GM19397 (cell line): ENCODE measurements around the gene LRMDA.
A peak's percentile ranks its signal among the peaks of the same experiment; 100 is the strongest.

Experiments
- ATAC-seq: cut with Tn5 transposase; IDR thresholded peaks from one replicate; pipeline ENCODE4 v1.9.1; 2021; ENCODE audit warnings: mild to moderate bottlenecking, moderate library complexity; ENCODE audit not compliant: unreplicated experiment

Gene LRMDA

DNA sequence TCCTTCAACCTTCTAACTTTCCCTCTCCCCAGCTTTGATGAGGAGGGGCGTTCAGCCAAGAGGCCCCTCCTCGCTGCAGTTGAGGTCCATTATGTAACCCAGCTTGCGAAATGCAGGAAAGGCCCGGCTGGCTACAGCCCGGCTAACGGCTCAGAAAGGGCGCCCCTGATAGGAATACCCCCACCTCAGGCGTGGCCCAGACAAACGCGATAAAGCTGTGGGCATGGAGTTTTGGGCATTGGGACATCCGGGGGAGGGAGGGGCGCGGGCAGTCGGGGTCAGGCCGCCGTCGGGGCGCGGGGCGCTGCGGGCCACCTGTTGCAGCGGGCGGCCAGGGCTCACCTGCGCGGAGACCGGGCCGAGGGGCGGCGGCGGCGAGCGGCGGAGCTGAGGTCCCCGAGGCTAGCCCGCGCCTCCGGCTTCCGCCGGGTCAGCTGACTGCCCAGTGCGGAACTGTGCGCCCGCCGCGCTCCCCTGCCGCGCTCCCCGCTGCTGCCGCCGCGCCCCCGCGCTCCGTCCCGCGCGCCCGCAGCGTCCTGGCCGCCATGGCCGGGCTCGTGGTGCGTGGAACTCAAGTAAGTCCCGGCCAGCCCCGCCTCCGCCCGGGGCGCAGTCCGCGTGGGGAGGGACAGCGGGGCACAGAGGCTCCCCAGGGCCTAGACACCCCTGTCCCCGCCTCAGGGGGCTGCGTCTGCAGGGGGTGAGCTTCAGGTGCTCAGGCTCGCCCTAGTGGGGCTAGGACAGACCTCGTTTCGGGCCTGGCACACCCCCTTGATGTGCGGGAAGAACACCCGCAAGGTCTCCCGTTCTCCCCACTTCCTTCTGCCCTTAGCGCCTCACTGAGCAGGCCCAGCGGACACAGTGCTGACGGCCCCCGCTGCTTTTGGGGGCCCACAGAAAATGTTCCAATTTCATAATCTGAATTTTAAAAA, at the start of gene LRMDA:
Gene LRMDA, plus strand, starts transcription at position 445 of the 932 bp plus-strand sequence.
- peak; percentile 73 for ATAC-seq

- ATAC-seq, result no peak
Observed at GRCh38 chr10:75386128-75386527, 45.3 kb upstream of the LRMDA start.

GRCh38 chr10:75388082-75388481, 43.3 kb upstream of the LRMDA start:
- ATAC-seq, result no peak

DNA sequence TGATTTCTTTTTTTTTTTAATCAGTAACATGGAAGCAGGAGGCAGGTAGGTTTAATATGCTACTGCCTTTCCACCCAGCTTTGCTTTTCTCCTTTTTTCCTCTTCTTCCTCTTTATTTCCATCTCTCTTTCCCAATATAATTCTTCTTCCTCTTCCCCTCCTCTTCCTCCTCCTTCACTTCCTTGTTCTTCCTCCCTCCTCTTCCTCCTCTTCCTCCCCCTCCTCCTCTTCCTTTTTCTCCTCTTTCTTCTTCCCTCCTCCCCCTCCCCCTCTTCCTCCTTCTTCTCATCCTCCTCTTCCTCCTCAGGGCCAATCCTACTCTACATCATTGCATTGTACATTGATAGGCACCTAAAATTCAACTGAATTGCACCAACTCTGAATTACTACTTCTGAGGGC, 41.2 kb upstream of the LRMDA start:
- no peak for ATAC-seq

GRCh38 chr10:75392271-75392670, 39.2 kb upstream of the LRMDA start:
- no peak for ATAC-seq

DNA sequence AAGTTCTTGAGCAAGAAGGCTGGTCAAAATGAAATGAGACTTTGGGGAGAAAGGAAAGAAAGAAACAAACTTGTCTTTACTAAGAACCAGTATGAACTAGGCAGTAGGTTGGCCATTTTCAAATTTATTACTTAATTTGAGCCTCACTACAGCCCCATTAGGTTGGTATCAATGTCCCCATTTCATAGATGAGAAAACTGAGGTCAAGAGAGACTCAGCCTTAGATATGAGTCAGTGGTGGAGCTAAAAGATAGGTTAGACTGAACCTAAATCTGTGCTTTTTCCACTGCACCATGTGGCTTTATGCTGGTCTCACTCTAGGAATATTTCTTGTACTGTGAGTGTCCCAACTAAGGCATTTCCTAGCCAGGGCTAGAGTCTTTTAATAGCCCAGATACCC, 38.7 kb upstream of the LRMDA start:
- no peak for ATAC-seq

GRCh38 chr10:75394221-75394620, 37.2 kb upstream of the LRMDA start:
- ATAC-seq, result no peak

DNA sequence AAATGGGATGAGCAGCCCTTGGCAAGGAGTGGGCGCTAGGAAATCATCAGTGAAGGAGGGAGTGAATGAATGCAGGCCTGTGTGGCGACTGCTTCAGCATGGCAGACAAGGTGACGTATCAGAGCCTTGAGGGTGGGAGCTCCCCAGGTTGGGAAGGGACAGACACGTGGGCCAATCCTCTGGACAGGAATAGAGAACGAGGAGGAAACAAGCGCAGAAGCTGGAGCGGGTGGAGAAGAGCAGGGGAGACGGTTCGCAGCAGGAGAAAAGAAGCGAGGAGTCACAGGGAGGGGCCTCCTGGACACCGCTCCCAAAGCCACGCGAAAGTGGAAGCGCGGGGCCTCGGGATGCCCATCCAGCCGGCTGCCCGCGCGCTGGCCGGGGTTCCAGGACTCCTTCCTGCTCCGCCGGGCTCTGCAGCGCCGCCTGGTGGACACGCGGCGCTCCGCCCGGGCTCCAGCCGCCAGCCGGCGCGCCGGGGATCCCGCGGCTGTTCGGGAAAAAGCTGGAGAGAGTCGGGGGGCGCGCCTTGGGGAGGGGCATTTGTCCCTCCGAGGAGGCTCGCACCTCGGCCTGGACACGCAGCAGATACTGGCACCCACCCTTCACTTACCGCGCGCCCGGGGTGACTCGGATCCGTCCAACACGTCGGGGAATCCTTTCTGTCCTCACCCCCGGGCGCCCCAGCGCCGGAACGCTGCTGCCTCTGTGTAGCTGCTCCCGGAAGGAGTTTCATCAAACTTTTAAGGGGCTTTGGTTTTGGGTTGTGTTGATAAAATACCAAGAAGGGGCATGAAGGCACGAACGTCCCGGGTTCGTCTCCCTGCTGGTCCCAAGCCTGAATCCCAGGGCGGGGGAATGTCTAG, 36.1 kb upstream of the LRMDA start:
- ATAC-seq, result no peak

DNA sequence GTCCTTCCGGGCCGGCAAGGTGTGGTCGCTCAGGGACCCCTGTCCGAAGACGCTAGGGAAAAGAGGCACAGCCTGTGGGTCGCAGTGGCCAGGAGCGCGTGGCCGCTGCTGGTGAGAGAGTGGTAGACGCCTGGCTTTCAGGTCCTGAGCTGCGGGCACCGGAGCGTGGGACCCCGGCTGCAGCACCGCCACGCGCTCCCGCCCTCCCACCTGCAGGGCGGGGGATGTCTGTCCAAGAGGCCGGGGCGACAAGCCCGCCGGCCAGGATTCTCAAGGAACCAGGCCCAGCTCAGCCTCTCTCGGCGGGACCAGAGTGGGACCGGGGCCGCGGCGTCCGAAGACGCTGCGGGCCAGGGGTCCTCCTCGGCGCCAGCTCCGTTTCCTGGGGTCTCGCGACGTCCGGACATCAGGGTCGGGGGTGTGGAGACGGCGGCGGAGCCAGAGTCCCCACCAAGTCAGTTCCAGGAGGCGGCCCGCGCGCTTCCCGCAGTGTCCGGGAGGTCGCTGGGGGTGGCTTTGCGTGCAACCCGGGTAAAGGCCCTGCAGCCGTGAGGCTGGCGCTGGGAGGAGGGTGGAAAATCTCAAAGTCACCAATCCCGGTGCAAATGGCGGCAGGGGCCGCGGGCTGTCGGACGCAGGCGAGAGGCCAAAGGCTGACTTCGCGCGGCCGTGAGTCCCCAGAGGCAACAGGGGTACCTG, 35.3 kb upstream of the LRMDA start:
- no peak for ATAC-seq

- no peak for ATAC-seq
Observed at GRCh38 chr10:75396631-75397495, 34.6 kb upstream of the LRMDA start.

GRCh38 chr10:75397496-75398199, 33.8 kb upstream of the LRMDA start:
- ATAC-seq, result no peak

- no peak for ATAC-seq
Observed at GRCh38 chr10:75398200-75398691, 33.2 kb upstream of the LRMDA start.

DNA sequence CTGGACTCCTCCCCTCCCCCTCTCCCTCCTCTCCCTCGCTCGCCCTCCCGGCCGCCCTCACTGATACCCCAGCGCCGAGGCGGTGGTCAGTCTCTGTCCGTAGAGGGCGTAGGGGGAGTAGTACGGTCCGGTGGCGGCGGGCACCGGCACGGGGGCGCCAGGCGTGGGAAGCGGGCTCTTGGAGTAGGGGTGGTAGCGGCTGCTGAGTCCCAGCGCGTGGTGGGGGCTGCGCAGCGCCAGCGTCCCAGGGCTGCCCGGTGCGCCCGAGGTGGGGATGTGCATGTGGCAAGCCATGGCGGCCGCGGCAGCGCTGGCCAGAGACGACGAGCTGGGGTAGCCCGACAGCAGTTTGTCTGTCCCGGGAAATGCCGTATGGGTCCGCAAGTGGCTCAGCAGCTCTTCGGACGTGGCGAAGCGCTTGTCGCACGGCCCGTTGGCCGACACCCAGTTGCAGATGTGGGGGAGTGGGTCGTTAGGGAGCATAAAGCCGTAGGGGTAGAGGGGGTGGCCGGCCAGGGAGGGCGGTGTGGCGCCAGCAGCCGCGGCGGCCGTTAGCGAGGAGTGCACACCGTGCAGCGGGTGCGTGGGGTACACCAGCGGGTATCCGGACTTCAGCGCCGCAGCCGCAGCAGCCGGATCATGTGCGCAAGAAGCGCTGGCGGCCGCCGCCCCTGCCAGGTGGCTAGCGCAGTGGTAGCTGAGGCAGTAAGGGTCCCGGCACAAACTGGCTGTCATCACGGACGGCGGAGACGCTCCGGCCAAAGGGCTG, 32.5 kb upstream of the LRMDA start:
- no peak for ATAC-seq

- ATAC-seq, result no peak
Observed at GRCh38 chr10:75399461-75400162, 31.8 kb upstream of the LRMDA start.

DNA sequence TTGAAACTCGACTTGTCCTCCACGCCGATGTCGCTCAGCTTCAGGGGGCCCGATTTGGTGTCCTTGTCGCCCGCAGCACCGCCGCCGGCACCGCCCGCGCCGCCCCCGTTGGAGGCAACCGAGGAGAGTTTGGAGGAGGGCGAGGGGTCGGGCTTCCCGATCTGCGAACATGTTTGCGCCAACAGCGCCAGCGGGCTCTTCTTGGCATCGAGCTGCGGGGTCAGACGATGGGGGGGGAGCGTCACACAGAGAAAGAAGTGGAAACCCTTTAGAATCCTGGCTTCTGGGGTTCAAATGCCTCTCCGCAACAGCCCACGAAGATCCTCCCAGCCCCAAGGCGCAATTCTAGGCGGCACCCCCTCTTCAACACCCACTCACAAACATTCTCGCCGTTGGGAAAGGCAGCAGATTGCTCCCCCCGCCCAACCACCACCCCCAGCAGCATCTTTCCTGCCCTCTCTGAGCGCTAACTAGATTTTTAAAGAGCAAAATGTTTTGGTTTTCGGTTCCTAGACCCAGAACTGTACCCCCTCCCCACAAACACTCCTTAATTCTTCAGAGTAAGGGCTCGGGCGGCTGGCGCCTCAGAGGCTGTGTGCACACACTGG, 31.2 kb upstream of the LRMDA start:
- ATAC-seq, result no peak

DNA sequence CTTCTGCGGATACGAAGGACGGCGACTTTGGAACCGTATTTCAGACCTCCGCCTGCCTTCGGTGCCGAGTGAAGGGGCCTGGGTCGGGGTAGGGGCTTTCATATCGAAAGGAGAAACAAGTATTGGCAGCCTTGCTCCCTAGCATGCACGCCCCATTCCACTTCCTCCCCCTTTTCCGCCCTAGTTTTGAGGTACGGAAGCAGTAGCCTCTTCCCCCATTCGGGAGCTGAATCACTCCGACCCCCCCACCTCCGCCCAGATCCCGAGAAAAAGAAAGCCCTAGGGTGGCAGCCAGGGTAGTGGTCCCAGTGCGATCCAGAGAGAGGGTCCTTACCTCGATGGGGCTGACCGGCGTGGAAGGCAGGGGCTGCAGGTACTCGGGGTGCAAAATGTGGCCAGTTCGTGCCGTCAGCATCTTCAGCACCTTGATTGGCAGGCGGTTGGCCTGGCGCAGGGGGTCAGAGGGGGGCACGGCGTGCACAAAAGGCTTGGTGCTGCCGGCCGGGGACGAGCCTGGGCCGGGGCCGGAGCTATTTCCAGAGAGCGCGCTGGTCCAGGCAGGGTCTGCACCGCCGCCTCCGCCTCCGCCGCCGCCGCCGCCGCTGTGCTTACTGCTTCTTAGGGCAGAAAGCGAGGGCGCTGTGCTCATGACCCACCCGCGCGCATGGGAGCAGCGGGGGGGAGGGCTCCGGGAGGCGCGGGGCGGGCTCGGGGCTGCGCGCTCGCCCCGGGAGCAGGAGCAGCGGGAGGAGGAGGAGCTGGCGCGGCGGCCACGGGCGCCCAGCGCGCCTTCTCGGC, 30.5 kb upstream of the LRMDA start:
- ATAC-seq, result peak; percentile 10
